H9 (cell line): ENCODE measurements around the gene RNF111. TPM values are rescaled to one million over a fixed set of nuclear protein-coding genes. Genes with fewer than 3 reads are reported as not detected.

Experiments used
- DNase-seq: peaks from one replicate; pipeline ENCODE4 v3.0.0-alpha.2; 2017
- H2AFZ ChIP-seq: one replicate; pipeline ENCODE4 v1.6.1; 2013; ENCODE audit warnings: mild to moderate bottlenecking, low read length, control low read depth, moderate library complexity
- H2AK5ac ChIP-seq: 2 replicates; pipeline ENCODE4 v1.6.1; 2013; ENCODE audit warnings: low read length, control low read depth, mixed read lengths; ENCODE audit not compliant: insufficient read length
- H2BK120ac ChIP-seq: one replicate; pipeline ENCODE4 v1.6.1; 2013; ENCODE audit warnings: low read depth, mild to moderate bottlenecking, low read length, control low read depth, inconsistent platforms; ENCODE audit not compliant: poor library complexity, severe bottlenecking
- H2BK12ac ChIP-seq: 2 replicates; pipeline ENCODE4 v1.6.1; 2013; ENCODE audit warnings: low read length, control low read depth, mixed read lengths, low read depth; ENCODE audit not compliant: insufficient read length
- H2BK15ac ChIP-seq: 2 replicates; pipeline ENCODE4 v1.6.1; 2013; ENCODE audit warnings: low read depth, low read length, control low read depth
- H2BK20ac ChIP-seq: one replicate; pipeline ENCODE4 v1.6.1; 2013; ENCODE audit warnings: low read depth, mild to moderate bottlenecking, low read length, control low read depth, inconsistent platforms; ENCODE audit not compliant: poor library complexity, severe bottlenecking
- H2BK5ac ChIP-seq: 2 replicates; pipeline ENCODE4 v1.6.1; 2013; ENCODE audit warnings: low read length, control low read depth, mixed read lengths; ENCODE audit not compliant: insufficient read length
- H3K14ac ChIP-seq: 2 replicates; pipeline ENCODE4 v1.6.1; 2013; ENCODE audit warnings: low read length, control low read depth; ENCODE audit not compliant: insufficient read depth
- H3K18ac ChIP-seq: 2 replicates; pipeline ENCODE4 v1.6.1; 2013; ENCODE audit warnings: low read depth, mild to moderate bottlenecking, mixed read lengths, low read length, control low read depth; ENCODE audit not compliant: insufficient read length
- H3K23ac ChIP-seq: 2 replicates; pipeline ENCODE4 v1.6.1; 2013; ENCODE audit warnings: low read length, control low read depth, mixed read lengths, low read depth; ENCODE audit not compliant: insufficient read length
- H3K23me2 ChIP-seq: 2 replicates; pipeline ENCODE4 v1.6.1; 2013; ENCODE audit warnings: low read depth, mild to moderate bottlenecking, mixed read lengths, low read length, control low read depth; ENCODE audit not compliant: insufficient read length, poor library complexity, severe bottlenecking
- H3K27ac ChIP-seq: 2 replicates; pipeline ENCODE4 v1.5.1; 2013; ENCODE audit warnings: low read length, control low read depth, mixed read lengths, low read depth; ENCODE audit not compliant: insufficient read length
- H3K27me3 ChIP-seq: 2 replicates; pipeline ENCODE4 v1.6.1; 2013; ENCODE audit warnings: low read length, control low read depth, inconsistent platforms; ENCODE audit not compliant: insufficient read depth
- H3K4ac ChIP-seq: 2 replicates; pipeline ENCODE4 v1.6.1; 2013; ENCODE audit warnings: low read depth, mild to moderate bottlenecking, control low read depth, inconsistent platforms, low read length, moderate library complexity
- H3K4me1 ChIP-seq: 2 replicates; pipeline ENCODE4 v1.6.1; 2013; ENCODE audit warnings: low read length, control low read depth, inconsistent platforms; ENCODE audit not compliant: insufficient read depth
- H3K4me2 ChIP-seq: 2 replicates; pipeline ENCODE4 v1.6.1; 2013; ENCODE audit warnings: low read length, control low read depth, mixed read lengths; ENCODE audit not compliant: insufficient read length, insufficient read depth
- H3K56ac ChIP-seq: 2 replicates; pipeline ENCODE4 v1.6.1; 2013; ENCODE audit warnings: low read depth, mild to moderate bottlenecking, mixed read lengths, low read length, control low read depth; ENCODE audit not compliant: insufficient read length
- H3K79me1 ChIP-seq: 2 replicates; pipeline ENCODE4 v1.6.1; 2013; ENCODE audit warnings: low read depth, mild to moderate bottlenecking, moderate library complexity, low read length, control low read depth, inconsistent platforms; ENCODE audit not compliant: insufficient read depth, poor library complexity, severe bottlenecking
- H3K79me2 ChIP-seq: 2 replicates; pipeline ENCODE4 v1.6.1; 2013; ENCODE audit warnings: low read length, control low read depth, inconsistent platforms; ENCODE audit not compliant: insufficient read depth
- H3K9ac ChIP-seq: 2 replicates; pipeline ENCODE4 v1.6.1; 2013; ENCODE audit warnings: low read length, control low read depth, mixed read lengths; ENCODE audit not compliant: insufficient read length; ENCODE audit errors: extremely low read depth
- H3K9me3 ChIP-seq: one replicate; pipeline ENCODE4 v1.6.1; 2013; ENCODE audit warnings: low read depth, low read length, inconsistent platforms; ENCODE audit not compliant: control insufficient read depth
- H3T11ph ChIP-seq: one replicate; pipeline ENCODE4 v1.6.1; 2013; ENCODE audit warnings: mild to moderate bottlenecking, low read length, control low read depth, inconsistent platforms
- H4K20me1 ChIP-seq: one replicate; pipeline ENCODE4 v1.6.1; 2013; ENCODE audit not compliant: control insufficient read depth, insufficient read length, insufficient read depth
- H4K5ac ChIP-seq: 2 replicates; pipeline ENCODE4 v1.6.1; 2013; ENCODE audit warnings: low read depth, mild to moderate bottlenecking, mixed read lengths, low read length, control low read depth; ENCODE audit not compliant: insufficient read length
- H4K8ac ChIP-seq: replicated peaks from 2 replicates; pipeline ENCODE4 v1.6.1; 2013; ENCODE audit warnings: low read length, control low read depth, mixed read lengths, low read depth; ENCODE audit not compliant: insufficient read length
- H4K91ac ChIP-seq: 2 replicates; pipeline ENCODE4 v1.6.1; 2013; ENCODE audit warnings: low read depth, mild to moderate bottlenecking, moderate library complexity, mixed read lengths, low read length, control low read depth; ENCODE audit not compliant: insufficient read length
- H3K27ac Mint-ChIP-seq, 3 experiments: 2 replicates in 2 of 3; 3 replicates in 1 of 3; pipeline ENCODE4 v1.8.0; 2020 to 2021; ENCODE audit warnings: mixed read lengths in 3 of 3, mild to moderate bottlenecking in 1 of 3, moderate library complexity in 1 of 3
- H3K27me3 Mint-ChIP-seq: 2 replicates; pipeline ENCODE4 v1.8.0; 2021; ENCODE audit warnings: low read depth, mild to moderate bottlenecking, moderate library complexity, mixed read lengths
- H3K36me3 Mint-ChIP-seq, 3 experiments: 2 replicates in 2 of 3; 3 replicates in 1 of 3; pipeline ENCODE4 v1.8.0; 2020 to 2021; ENCODE audit warnings: low read depth in 3 of 3, mixed read lengths in 3 of 3; ENCODE audit not compliant: insufficient read depth in 1 of 3
- H3K4me1 Mint-ChIP-seq, 2 experiments: 2 replicates each; pipeline ENCODE4 v1.8.0; 2020; ENCODE audit warnings: mixed read lengths in 2 of 2
- H3K4me3 Mint-ChIP-seq, 2 experiments: 2 replicates in 1 of 2; 3 replicates in 1 of 2; pipeline ENCODE4 v1.8.0; 2020 to 2021; ENCODE audit warnings: mild to moderate bottlenecking in 2 of 2, mixed read lengths in 2 of 2, moderate library complexity in 1 of 2
- H3K9me3 Mint-ChIP-seq, 2 experiments: 2 replicates in 1 of 2; 3 replicates in 1 of 2; pipeline ENCODE4 v1.8.0; 2020; ENCODE audit warnings: mild to moderate bottlenecking in 2 of 2, mixed read lengths in 2 of 2, moderate library complexity in 1 of 2
- CTCF ChIP-seq: fragments of 200-600 bp; sonication (generic); conservative IDR thresholded peaks from 3 replicates; pipeline ENCODE4 v1.8.0; 2021; ENCODE audit warnings: antibody characterized with exemption, mild to moderate bottlenecking
- WGBS: extraction: QIAGEN DNeasy Blood & Tissue Kit; methylation state at CpG from one replicate; pipeline ENCODE4 v1.1.7; 2013; ENCODE audit warnings: missing lambda C conversion rate, low lambda C conversion rate, mixed read lengths; ENCODE audit not compliant: insufficient read length; ENCODE audit errors: extremely low coverage; 5-methylcytosine and 5-hydroxymethylcytosine counted together
- total RNA-seq: library from RNA; stranded (reverse); gene quantifications from 2 replicates; pipeline ENCODE4 v1.2.1, GENCODE V29; 2021

Gene RNF111
- total RNA-seq, 1 experiment from 2014 or later: 28.0 TPM

GRCh38 chr15:59119625-59120024 lies 132.2 kb downstream of the RNF111 start:
- Mint-ChIP-seq H3K27me3 (no peaks in the 10 kb centered on the region), H3K9me3 (no peaks in the 10 kb centered on the region), H3K4me1 (no peaks in the 10 kb centered on the region), H3K4me3 (no peak overlapping the region), H3K27ac (no peak overlapping the region), H3K36me3 (peaks cover 58 to 91% (median 85%) of the 10 kb centered on the region in 3 experiments; a peak in 6 of 7 replicates)
- no peak overlapping the region for H3K9ac ChIP-seq
- H2AFZ ChIP-seq: no peak overlapping the region
- H3K4me1 ChIP-seq: no peaks in the 10 kb centered on the region
- H3K23ac ChIP-seq: no peak overlapping the region
- no peak overlapping the region for H3K4ac ChIP-seq
- no peak overlapping the region for H3K56ac ChIP-seq
- H3K14ac ChIP-seq: no peak overlapping the region
- no peaks in the 10 kb centered on the region for H3K9me3 ChIP-seq
- H3K79me2 ChIP-seq: no peaks in the 10 kb centered on the region
- no peak overlapping the region for H3T11ph ChIP-seq
- H4K8ac ChIP-seq: no peak overlapping the region
- H2BK12ac ChIP-seq: no peak overlapping the region
- no peak overlapping the region for H2BK15ac ChIP-seq
- no peak overlapping the region for H3K4me2 ChIP-seq
- TF ChIP-seq CTCF: no peak
- no peak overlapping the region for H4K91ac ChIP-seq
- no peak overlapping the region for H3K27ac ChIP-seq
- no CpG with 5 or more reads among the region's 5 CpGs for WGBS
- no peaks in the 10 kb centered on the region for H3K23me2 ChIP-seq
- no peak overlapping the region for H3K18ac ChIP-seq
- H4K5ac ChIP-seq: no peak overlapping the region
- no peak for DNase-seq
- no peaks in the 10 kb centered on the region for H3K27me3 ChIP-seq
- H2BK120ac ChIP-seq: no peak overlapping the region
- H3K79me1 ChIP-seq: no peaks in the 10 kb centered on the region
- no peak overlapping the region for H2BK20ac ChIP-seq
- no peak overlapping the region for H2AK5ac ChIP-seq
- no peaks in the 10 kb centered on the region for H4K20me1 ChIP-seq
- no peak overlapping the region for H2BK5ac ChIP-seq
